Measurements from ENCODE around the gene SF3B1. TPM values are rescaled to one million over a fixed set of nuclear protein-coding genes. Genes with fewer than 3 reads are reported as not detected.
A peak's percentile ranks its signal among the peaks of the same experiment; 100 is the strongest.
"Not testable (repeated sequence)": the region's sequence is repeated elsewhere in the genome, so short reads cannot be mapped to it uniquely, and the experiment has no call there.

The SF3B1 gene
- 100 to 1,000 TPM; 476 to 683 (median 543) TPM for polyA plus RNA-seq (ENCODE audit: insufficient read length in 4 of 4)

GRCh38 chr2:197434541-197435513 is at the start of gene SF3B1:
SF3B1 (minus strand) TSS chr2:197435028; CDS start chr2:197434999, 29 bp downstream.
- peak; percentile 96 to 97 (median 97) for DNase-seq (ENCODE audit: low read depth in 4 of 4, low spot score in 3 of 4)

DNA sequence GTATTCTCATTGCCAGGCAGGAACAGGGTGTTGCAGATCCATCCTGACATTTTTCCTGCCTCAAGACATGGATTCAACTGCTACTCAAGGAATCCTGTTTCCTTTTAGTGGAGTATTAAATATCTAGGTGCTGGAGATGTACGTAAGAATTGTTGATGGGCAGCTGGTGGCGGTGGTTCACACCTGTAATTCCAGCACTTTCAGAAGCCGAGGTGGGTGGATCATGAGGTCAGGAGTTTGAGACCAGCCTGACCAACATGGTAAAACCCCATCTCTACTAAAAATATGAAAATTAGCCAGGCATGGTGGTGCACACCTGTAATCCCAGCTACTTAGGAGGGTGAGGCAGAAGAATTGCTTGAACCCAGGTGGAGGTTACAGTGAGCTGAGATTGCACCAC is 49.4 kb upstream of the SF3B1 start:
- DNase-seq (ENCODE audit: low read depth in 4 of 4, low spot score in 3 of 4): not testable (repeated sequence)

- DNase-seq (ENCODE audit: low read depth in 4 of 4, low spot score in 3 of 4): no peak
Observed at GRCh38 chr2:197480165-197481036, 45.6 kb upstream of the SF3B1 start.

- DNase-seq (ENCODE audit: low read depth in 4 of 4, low spot score in 3 of 4): no peak
Observed at GRCh38 chr2:197477797-197478196, 43.0 kb upstream of the SF3B1 start.

DNA sequence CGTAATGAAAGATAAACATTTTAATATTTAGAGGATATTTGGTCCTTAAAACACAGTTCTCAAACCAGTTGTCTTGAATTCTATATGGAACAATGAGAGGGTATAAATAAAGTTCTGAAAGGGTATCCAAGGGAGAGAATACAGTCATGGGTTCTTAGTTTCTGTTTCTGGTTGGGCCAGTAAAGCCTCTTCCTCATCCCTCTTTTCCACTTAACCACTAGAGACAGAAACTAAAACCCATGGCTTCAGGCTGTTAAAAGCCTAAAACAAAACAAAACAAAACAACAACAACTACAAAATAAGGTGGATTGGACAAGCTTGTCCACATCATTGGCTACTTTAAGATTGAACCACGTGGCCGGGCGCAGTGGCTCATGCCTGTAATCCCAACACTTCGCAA is 37.3 kb upstream of the SF3B1 start:
- no peak for DNase-seq (ENCODE audit: low read depth in 4 of 4, low spot score in 3 of 4)

DNA sequence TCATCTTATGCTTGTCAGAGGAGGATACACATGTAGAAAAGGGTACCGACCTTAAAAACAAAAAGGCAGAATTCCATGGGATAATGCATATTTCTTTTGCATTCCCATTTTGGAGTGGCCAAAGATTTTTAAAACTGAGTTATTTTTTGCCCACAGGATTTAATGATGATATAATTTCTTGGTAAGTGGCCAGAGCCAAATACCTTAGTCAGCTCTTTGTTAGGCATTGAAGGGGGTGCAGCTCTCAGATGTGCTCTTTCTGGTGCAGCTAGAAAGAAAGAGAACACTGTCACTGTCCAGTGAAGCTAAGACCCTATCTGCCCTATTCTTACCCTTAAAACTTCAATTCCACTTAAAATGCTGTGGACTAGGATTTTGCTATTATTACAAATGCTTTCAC is 29.3 kb upstream of the SF3B1 start:
- DNase-seq (ENCODE audit: low read depth in 4 of 4, low spot score in 3 of 4): no peak

DNA sequence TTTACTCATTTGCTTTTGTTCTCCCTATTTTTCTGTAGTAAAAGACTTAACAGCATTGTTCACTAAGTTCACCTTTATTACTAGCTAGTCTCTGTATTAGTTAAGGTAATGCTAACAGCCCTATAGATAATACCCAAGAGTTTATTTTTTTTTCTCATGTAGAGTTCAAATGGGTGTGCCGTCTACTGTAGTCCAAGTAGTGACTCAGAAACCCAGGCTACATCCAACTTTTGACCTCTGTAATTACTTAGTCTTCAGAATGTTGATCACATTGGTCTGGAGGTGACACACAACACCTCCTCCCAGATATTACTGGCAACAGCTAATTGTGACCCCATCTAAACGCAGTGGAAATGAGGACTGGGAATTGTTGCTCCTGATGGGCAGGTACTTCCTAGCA is 26.2 kb upstream of the SF3B1 start:
- DNase-seq (ENCODE audit: low read depth in 4 of 4, low spot score in 3 of 4): no peak

DNA sequence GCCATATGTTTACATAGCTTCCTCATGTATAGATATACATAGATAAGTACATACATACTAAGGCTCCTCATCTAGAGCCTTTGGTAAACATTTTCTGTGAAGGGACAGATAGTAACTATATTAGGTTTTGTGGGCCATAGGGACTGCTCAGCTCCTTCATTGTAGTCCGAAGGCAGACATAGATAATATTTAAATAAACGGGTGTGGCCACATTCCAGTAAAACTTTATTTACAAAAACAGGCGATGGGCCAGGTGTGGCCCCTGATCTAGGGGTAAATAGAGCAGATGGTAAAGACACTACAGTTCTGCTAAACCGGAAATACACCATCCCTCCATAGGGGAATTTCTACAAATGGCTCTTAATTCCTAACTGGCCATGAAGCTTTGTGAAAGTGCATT is 25.8 kb upstream of the SF3B1 start:
- no peak for DNase-seq (ENCODE audit: low read depth in 4 of 4, low spot score in 3 of 4)

- DNase-seq (ENCODE audit: low read depth in 4 of 4, low spot score in 3 of 4): no peak
Observed at GRCh38 chr2:197455428-197455827, 20.6 kb upstream of the SF3B1 start.

- no peak for DNase-seq (ENCODE audit: low read depth in 4 of 4, low spot score in 3 of 4)
Observed at GRCh38 chr2:197454923-197455322, 20.1 kb upstream of the SF3B1 start.

DNA sequence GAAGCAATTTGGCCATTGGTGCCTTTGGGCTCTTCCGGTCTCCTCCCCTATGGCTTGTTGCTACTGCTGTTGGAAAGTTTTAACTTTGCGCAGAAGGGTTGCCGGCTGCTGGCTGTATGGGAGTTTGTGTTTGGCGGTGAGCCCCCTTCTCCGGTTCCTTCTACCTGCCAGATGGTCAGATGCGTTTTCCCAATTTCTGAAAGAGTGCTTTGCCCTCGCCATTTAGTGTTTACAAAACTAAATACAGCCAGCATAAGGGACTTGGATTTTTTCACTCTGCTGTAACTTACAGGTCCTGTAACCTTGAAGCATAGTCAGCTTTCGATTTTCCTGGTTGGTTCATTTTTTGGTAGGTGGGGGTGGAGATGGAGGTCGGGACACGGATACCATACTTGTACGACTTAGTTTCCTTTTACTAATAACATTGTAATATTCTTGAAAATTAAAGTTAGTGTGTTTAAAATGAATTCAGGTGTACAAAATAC is 19.1 kb upstream of the SF3B1 start:
- peak in 1 of 4 donors; percentile 58 for DNase-seq (ENCODE audit: low read depth in 4 of 4, low spot score in 3 of 4)

DNA sequence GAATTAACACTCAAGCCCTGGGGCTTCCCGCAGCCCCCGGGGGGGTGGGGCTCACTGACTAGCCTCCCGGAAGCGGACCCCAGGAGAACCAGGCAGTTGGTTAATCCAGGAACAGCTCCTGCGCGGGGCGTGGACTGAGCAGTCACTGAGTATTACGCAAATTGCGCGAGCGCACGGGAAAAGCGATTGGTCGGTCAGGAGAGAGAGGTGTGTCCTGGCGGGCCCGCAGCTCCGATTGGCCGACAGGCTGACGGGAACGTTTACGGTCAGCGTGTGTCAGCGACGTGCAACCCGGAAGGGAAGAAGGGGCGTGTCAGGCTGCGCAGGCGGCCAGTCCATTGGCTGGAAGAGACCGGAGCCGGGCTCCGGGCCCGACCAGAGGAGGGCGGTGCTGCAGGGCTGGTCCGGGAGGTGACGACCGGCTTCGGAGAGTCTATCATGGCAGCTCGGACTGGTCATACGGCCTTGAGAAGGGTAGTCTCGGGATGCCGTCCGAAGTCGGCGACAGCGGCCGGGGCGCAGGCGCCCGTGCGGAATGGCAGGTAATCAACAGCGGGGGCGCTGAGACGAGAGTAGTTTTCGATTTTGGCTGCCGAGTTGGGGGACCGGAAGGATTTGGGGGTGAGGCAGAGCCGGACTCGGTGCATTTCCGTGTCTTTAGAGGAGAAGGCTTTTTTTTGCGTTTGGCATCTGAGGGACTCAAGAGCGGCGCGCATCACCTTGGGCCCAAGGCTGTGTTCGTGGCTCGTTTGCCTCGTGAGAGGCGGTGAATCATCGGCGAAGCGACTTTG is 18.5 kb upstream of the SF3B1 start, which contains the start of gene COQ10B:
COQ10B (plus strand) TSS at position 430 of the 791 bp plus-strand sequence; CDS start at position 439, 9 bp downstream.
- peak; percentile 98 to 99 (median 98) for DNase-seq (ENCODE audit: low read depth in 4 of 4, low spot score in 3 of 4)

DNA sequence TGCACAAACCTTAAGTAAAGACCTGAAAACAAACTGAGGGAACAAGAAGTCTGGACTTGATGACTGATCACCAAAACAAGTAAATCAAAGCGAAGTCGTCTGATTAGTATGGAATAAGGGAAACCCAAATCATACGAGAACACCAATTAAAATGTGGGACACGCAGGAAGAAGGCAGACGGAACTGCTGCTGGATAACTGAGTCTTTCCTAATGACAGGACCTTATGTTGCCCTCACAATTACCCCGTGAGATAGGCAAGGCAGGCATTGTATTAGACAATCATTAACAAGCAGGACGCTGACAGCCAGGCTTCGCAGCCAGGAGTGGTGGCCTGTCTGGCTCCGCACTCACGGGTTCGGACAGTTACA is 17.9 kb upstream of the SF3B1 start:
- no peak for DNase-seq (ENCODE audit: low read depth in 4 of 4, low spot score in 3 of 4)

GRCh38 chr2:197450935-197451358 is 16.1 kb upstream of the SF3B1 start:
- DNase-seq (ENCODE audit: low read depth in 4 of 4, low spot score in 3 of 4): not testable (repeated sequence)

- no peak for DNase-seq (ENCODE audit: low read depth in 4 of 4, low spot score in 3 of 4)
Observed at GRCh38 chr2:197450465-197450864, 15.6 kb upstream of the SF3B1 start.

DNA sequence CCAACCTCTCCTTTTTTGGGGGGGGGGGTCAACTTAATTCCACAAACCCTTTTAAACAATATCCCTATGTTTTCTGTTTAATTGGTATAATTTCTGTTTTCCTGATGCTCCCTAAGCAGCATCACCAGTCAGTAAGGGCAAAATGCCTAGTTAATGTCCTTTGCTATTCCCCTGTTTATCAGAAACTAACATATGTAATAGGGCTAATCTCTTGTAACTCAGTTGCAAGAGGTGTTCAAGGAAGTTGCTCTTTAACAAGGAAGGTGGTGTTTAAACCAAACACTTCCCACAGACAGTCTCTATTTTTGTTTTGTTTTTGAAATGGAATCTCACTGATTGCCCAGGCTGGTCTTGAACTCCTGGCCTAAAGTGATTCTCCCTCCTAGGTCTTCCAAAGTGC is 12.0 kb upstream of the SF3B1 start:
- DNase-seq (ENCODE audit: low read depth in 4 of 4, low spot score in 3 of 4): no peak

DNA sequence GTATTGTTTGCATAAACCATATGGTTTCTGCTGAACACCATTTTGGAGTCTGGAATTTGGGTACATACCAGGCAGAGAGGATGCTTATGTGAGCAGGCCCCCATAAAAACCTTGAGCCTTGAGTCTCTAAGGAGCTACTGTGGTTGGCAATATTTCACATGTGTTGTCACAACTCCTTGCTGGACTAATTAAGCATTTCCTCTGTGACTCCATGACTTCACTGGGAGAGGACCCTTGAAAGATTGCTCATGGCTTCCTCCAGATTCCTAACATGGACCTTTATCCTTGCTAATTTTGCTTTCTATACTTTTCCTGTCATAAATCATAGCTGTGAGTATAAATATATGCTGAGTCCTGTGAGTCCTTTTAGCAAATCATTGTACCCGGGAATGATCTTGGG is 10.9 kb upstream of the SF3B1 start:
- DNase-seq (ENCODE audit: low read depth in 4 of 4, low spot score in 3 of 4): no peak

- DNase-seq (ENCODE audit: low read depth in 4 of 4, low spot score in 3 of 4): no peak
Observed at GRCh38 chr2:197442857-197443256, 8.0 kb upstream of the SF3B1 start.

GRCh38 chr2:197437380-197437779 is 2.6 kb upstream of the SF3B1 start:
- no peak for DNase-seq (ENCODE audit: low read depth in 4 of 4, low spot score in 3 of 4)
